Activated CD8-positive, alpha-beta T cell treated with anti-CD3 and anti-CD28 coated beads for 36 hours (primary cell): ENCODE results near the gene C1orf115. TPM values are rescaled to one million over a fixed set of nuclear protein-coding genes. Genes with fewer than 3 reads are reported as not detected.

Source experiments
- ATAC-seq: fragments of 200-7000 bp; cut with Tn5 transposase; one replicate; pipeline ENCODE4 v1.10.0; 2021; ENCODE audit warnings: mild to moderate bottlenecking, moderate library complexity
- CTCF ChIA-PET: fragments of 350-600 bp; sonication (Branson Sonifier 250); formaldehyde crosslinking; loops from one replicate; lab custom pipeline; 2021; ENCODE audit warnings: antibody characterized with exemption; lab: Charles Lee
- POLR2A ChIA-PET: fragments of 350-600 bp; sonication (Branson Sonifier 250); formaldehyde crosslinking; loops from one replicate; lab custom pipeline; 2021; ENCODE audit warnings: antibody characterized with exemption; lab: Charles Lee
- DNase-seq: peaks from one replicate; pipeline ENCODE4 v3.0.0-alpha.2; 2020
- H3K27ac Mint-ChIP-seq: one replicate; pipeline ENCODE4 v1.8.0; 2021; ENCODE audit warnings: mild to moderate bottlenecking, mixed read lengths
- H3K27me3 Mint-ChIP-seq: one replicate; pipeline ENCODE4 v1.8.0; 2021; ENCODE audit warnings: mixed read lengths
- H3K36me3 Mint-ChIP-seq: one replicate; pipeline ENCODE4 v1.8.0; 2021; ENCODE audit warnings: low read depth, mixed read lengths
- H3K4me1 Mint-ChIP-seq: one replicate; pipeline ENCODE4 v1.8.0; 2021; ENCODE audit warnings: low read depth, mixed read lengths
- H3K4me3 Mint-ChIP-seq: one replicate; pipeline ENCODE4 v1.8.0; 2021; ENCODE audit warnings: mild to moderate bottlenecking, moderate library complexity, mixed read lengths
- H3K9me3 Mint-ChIP-seq: one replicate; pipeline ENCODE4 v1.8.0; 2021; ENCODE audit warnings: mixed read lengths
- intact Hi-C: fragments of 100-400 bp; cut with micrococcal nuclease; formaldehyde crosslinking; loops from one replicate; pipeline ENCODE4 v1.10.0; 2022
- total RNA-seq, 2 experiments: library from RNA; stranded (reverse); gene quantifications; one replicate each; pipeline ENCODE4 v1.2.3, GENCODE V29; 2021
- TF ChIP-seq, protein P1 (sequence below): fragments of 200-600 bp; IDR thresholded peaks from one replicate; pipeline ENCODE4 v1.8.0; 2022; ENCODE audit warnings: antibody characterized with exemption, mild to moderate bottlenecking

C1orf115 gene
- total RNA-seq, 2 experiments from 2014 or later, result 0.07 to 0.13 TPM

DNA sequence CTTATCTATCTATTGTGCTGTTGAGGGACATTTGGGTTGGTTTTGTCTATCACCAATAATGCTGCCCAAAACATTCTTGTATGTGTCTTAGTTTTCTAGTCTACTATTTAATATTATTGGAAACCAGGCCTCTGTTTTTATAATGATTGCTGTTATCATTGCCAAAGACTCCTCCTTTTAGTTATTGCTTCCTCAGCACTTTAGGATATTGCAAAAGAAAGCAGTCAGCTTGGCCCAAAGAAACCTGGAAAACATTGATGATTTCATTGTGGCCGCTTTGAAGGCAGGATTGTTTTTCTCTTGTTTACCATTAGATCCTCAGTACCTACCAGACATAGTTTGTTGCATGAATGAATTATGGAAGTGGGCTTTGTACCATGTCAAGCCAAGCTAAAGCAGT, 37.4 kb downstream of the C1orf115 start:
- ChIA-PET CTCF (interaction anchor here (1.3 kb wide), 1 partner anchor 49 kb away, joined by 3 read pairs; no protein-coding TSS in a partner anchor), POLR2A (no interaction called here)
- Mint-ChIP-seq H3K36me3 (no peaks in the 10 kb centered on the region), H3K9me3 (no peaks in the 10 kb centered on the region), H3K4me1 (no peaks in the 10 kb centered on the region), H3K4me3 (no peak overlapping the region), H3K27ac (no peak overlapping the region), H3K27me3 (peaks cover 3% of the 10 kb centered on the region)
- ATAC-seq, result no peak
- TF ChIP-seq, protein P1, sequence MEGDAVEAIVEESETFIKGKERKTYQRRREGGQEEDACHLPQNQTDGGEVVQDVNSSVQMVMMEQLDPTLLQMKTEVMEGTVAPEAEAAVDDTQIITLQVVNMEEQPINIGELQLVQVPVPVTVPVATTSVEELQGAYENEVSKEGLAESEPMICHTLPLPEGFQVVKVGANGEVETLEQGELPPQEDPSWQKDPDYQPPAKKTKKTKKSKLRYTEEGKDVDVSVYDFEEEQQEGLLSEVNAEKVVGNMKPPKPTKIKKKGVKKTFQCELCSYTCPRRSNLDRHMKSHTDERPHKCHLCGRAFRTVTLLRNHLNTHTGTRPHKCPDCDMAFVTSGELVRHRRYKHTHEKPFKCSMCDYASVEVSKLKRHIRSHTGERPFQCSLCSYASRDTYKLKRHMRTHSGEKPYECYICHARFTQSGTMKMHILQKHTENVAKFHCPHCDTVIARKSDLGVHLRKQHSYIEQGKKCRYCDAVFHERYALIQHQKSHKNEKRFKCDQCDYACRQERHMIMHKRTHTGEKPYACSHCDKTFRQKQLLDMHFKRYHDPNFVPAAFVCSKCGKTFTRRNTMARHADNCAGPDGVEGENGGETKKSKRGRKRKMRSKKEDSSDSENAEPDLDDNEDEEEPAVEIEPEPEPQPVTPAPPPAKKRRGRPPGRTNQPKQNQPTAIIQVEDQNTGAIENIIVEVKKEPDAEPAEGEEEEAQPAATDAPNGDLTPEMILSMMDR, result no peak
- DNase-seq, result no peak
- intact Hi-C loops, result no loop called here

DNA sequence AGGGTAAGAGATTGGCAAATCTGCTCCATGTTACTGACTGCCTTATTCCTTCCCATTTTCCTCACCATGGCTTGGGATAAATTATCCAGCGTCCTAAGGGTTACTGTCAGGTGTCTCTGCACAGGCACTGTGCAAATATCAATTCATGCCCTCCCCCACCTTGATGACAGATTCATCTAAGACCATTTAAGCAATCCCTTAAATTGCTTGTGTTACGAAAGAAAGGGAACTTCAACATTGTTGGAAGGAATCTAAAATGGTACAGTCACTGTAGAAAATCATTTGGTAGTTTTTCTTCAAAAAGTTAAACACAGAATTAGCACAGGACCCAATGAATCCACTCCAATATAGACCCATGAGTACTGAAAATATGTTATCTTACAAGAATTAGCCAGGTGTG, 40.3 kb downstream of the C1orf115 start:
- H3K36me3 Mint-ChIP-seq, result no peaks in the 10 kb centered on the region
- intact Hi-C loops, result loop anchor here (5.0 kb wide), 1 partner anchor 38 kb away; the partner anchor contains the start of gene C1orf115
- H3K4me1 Mint-ChIP-seq, result peaks cover 3% of the 10 kb centered on the region
- TF ChIP-seq, protein P1, result no peak
- ATAC-seq (no peak), DNase-seq (no peak)
- POLR2A ChIA-PET, result no interaction called here
- H3K4me3 Mint-ChIP-seq, result no peak overlapping the region
- no peak overlapping the region for H3K27ac Mint-ChIP-seq
- peaks cover 2% of the 10 kb centered on the region for H3K27me3 Mint-ChIP-seq
- CTCF ChIA-PET, result no interaction called here
- H3K9me3 Mint-ChIP-seq, result no peaks in the 10 kb centered on the region

DNA sequence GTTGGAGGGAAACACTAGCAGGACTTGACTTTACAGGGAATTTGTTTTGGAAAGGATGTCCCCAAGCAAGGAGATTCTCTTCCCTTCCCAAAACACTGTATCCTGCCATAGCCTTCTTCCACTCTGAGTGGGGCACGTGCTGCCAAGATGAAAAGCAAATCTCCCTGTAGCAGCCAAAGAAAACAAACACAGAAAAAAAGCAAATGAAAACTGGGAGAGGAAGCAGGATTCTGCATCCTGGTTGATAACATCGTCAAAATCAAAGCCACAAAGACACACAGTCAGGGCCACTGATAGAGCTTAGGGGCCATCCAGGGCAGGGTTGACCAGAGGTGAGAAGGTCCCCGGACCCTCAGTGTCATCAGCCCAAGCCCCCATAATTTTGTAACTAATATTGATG, 42.0 kb downstream of the C1orf115 start:
- no peaks in the 10 kb centered on the region for H3K9me3 Mint-ChIP-seq
- TF ChIP-seq, protein P1, result no peak
- no peak overlapping the region for H3K27ac Mint-ChIP-seq
- no peak overlapping the region for H3K4me3 Mint-ChIP-seq
- CTCF ChIA-PET, result interaction anchor here (2.1 kb wide), 1 partner anchor 16 kb away, joined by 9 read pairs; the partner anchor contains the start of gene MTARC2
- intact Hi-C loops, result loop anchor here (5.0 kb wide), 1 partner anchor 40 kb away; the partner anchor contains the start of gene C1orf115
- peaks cover 3% of the 10 kb centered on the region for H3K4me1 Mint-ChIP-seq
- H3K27me3 Mint-ChIP-seq, result peaks cover under 1% of the 10 kb centered on the region
- ATAC-seq, result no peak
- POLR2A ChIA-PET, result no interaction called here
- H3K36me3 Mint-ChIP-seq, result no peaks in the 10 kb centered on the region
- DNase-seq, result no peak

DNA sequence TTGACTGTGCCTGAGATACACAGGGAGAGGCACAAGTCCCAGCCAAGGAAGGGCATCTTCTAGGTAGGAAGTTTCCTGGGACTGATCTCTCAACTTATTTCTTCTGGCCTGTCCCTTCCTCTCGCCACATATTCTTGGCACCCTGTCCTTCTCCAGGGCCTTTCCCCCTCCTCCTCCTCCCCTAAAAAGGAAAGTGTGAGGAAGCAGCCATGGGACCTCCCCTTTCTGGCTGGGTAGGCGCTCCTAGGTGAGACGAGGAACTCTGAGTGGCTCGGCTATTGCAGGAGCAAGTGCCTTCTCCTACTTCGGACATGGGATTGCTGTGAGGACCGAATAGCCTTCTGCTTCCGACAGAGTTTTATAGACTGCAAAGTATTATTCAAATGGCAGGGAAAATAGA, 42.5 kb downstream of the C1orf115 start:
- Mint-ChIP-seq H3K4me1 (peaks cover 3% of the 10 kb centered on the region), H3K36me3 (no peaks in the 10 kb centered on the region), H3K9me3 (no peaks in the 10 kb centered on the region), H3K4me3 (no peak overlapping the region), H3K27ac (no peak overlapping the region), H3K27me3 (no peaks in the 10 kb centered on the region)
- POLR2A ChIA-PET, result no interaction called here
- ATAC-seq (no peak), DNase-seq (no peak)
- CTCF ChIA-PET, result interaction anchor here (0.6 to 2.1 kb wide), 30 partner anchors 9 to 547 kb away, joined by 3 to 16 read pairs (median 4); partner anchors contain the start of genes MTARC2 and RAB3GAP2
- intact Hi-C loops, result loop anchor here (5.0 kb wide), 1 partner anchor 40 kb away; the partner anchor contains the start of gene C1orf115
- TF ChIP-seq, protein P1, result no peak

DNA sequence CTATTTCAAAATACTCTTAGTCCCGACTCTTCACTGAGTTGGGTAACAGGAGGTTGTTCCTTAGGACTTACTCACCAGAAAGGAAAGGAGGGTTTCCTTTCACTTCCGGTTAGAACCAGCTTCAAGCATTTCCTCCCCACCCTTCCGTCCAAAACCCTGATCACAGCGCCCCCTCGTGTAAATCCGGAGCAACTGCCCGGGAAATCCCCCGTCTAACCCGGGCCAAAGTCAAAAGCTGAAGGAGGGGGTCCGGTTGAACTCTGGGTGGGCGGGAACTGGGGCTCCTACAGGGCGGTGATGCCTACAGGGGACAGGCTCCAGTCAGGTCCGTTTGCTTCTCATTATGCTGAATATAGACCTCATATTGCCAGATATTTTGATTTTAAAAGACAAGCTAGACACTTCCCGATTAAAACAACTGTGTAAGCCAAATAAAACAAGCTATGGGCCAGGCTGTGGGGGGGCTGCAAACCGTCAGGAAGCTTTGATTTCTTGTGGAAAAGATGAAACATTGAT, 43.0 kb downstream of the C1orf115 start:
- CTCF ChIA-PET, result interaction anchor here (0.6 to 2.1 kb wide), 40 partner anchors 8 to 621 kb away, joined by 3 to 16 read pairs (median 4); partner anchors contain the start of genes C1orf115, MTARC2 and RAB3GAP2
- no peak overlapping the region for H3K4me3 Mint-ChIP-seq
- POLR2A ChIA-PET, result no interaction called here

More for the DNA sequence above, 43.0 kb downstream of the C1orf115 start:
- TF ChIP-seq, protein P1, result peak; percentile 64
- ATAC-seq (peak; percentile 98), DNase-seq (peak; percentile 78)
- peaks cover 3% of the 10 kb centered on the region for H3K4me1 Mint-ChIP-seq
- intact Hi-C loops, result loop anchor here (5.0 kb wide), 1 partner anchor 41 kb away; the partner anchor contains the start of gene C1orf115
- H3K36me3 Mint-ChIP-seq, result no peaks in the 10 kb centered on the region
- H3K27ac Mint-ChIP-seq, result no peak overlapping the region
- no peaks in the 10 kb centered on the region for H3K27me3 Mint-ChIP-seq
- H3K9me3 Mint-ChIP-seq, result no peaks in the 10 kb centered on the region
